GM11168 (cell line): ENCODE results near the gene NTSR1.
"Not testable (repeated sequence)": the region's sequence is repeated elsewhere in the genome, so short reads cannot be mapped to it uniquely, and the experiment has no call there.

ENCODE experiments used
- in situ Hi-C: fragments of 300-500 bp; cut with MboI; formaldehyde crosslinking; loops from one replicate; pipeline ENCODE4 v1.12.0; 2022; ENCODE audit warnings: low sequenced_read_pairs; ENCODE audit not compliant: unreplicated experiment

NTSR1 gene

GRCh38 chr20:62671765-62672164 lies 36.9 kb upstream of the NTSR1 start:
- in situ Hi-C loops, result no loop called here

GRCh38 chr20:62674370-62674769 lies 34.3 kb upstream of the NTSR1 start:
- in situ Hi-C loops, result no loop called here

DNA sequence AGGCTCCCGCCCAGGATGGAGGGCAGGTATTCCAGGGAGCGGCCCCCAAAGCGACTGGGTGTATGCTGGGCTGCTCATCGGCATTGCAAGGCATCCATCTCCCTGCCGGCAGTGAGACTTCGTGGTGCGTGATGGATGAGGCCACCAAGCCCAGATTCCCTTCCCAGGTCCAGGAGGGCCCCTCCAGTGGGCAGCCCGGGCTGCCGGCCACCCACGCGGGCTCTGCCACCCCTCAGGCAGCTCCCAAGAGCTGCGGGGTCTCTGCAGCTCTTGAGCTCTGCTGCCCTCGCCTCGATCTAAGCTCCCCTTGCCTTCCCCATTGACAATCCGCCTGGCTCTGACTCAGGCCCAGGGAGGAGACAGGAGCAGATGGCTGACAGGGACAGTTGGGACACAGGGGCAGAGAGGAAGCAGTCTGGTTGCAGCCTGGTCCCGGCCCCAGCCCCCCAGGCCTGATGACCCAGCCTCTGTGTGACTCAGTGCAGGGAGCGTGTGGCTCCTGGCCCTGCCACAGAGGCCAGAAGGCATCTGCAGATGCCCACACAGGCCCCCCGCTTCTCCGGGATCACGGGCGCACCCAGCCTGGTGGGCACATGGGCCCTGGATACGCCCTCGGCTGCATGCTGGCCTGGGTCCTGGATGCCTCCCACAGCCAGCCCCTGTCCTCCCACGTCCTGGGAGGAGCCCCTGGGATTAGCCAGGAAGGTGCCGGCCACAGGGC lies 33.3 kb upstream of the NTSR1 start:
- in situ Hi-C loops, result no loop called here

DNA sequence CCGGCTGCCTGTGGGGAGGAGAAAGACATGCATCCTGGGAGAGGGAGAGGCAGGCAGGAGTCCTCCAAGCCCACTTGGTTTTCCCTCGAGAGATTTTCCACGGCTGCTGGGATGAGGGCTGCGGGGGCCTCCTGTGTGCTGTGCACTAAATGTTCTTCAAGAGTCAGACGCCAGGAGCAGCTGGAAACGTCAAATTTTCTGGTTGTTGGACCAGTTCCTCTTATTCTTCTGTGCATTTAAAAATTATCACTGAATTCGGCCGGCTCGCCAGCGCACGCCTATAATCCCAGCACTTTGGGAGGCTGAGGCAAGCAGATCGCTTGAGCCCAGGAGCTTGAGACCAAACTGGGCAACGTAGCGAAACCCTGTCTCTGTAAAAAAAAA lies 32.8 kb upstream of the NTSR1 start:
- in situ Hi-C loops, result no loop called here

DNA sequence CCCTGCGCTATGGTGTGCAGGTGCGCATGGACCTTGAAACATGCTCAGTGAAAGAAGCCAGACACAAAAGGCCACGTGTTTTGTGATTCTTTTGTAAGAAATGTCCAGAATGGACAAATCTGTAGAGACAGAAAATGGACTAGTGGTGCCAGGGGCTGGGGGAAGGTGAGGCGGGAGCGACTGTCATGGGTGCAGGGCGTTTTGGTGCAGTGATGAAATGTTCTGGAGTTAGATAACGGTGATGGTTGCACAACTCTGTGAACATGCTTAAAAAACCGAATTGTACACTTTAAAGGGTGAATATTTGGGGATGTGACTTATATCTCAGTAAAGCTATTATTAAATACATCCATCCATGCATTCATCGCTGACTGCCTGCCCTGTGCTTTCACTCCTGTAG lies 31.7 kb upstream of the NTSR1 start:
- in situ Hi-C loops, result no loop called here

DNA sequence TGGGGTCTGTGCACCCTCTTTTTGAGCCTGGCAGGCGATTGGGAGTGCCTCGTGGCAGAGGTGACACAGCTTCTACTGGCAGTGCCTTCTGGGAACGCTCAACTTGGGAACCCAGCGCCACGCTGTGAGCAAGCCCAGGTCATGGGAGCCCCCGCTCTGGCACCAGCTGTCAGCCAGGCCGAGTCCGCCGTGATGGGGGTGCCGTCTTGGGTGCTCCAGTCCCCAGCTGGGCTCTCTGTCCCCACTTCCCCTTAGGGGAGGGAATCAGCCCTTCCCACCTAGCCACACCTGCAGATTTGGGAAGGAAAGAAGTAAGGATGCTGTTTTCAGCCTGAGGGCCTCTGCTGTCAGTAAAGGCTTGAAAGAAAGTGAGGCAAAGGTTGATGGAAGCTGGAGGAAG lies 31.0 kb upstream of the NTSR1 start:
- in situ Hi-C loops, result no loop called here

GRCh38 chr20:62678553-62678952 lies 30.1 kb upstream of the NTSR1 start:
- in situ Hi-C loops, result no loop called here

DNA sequence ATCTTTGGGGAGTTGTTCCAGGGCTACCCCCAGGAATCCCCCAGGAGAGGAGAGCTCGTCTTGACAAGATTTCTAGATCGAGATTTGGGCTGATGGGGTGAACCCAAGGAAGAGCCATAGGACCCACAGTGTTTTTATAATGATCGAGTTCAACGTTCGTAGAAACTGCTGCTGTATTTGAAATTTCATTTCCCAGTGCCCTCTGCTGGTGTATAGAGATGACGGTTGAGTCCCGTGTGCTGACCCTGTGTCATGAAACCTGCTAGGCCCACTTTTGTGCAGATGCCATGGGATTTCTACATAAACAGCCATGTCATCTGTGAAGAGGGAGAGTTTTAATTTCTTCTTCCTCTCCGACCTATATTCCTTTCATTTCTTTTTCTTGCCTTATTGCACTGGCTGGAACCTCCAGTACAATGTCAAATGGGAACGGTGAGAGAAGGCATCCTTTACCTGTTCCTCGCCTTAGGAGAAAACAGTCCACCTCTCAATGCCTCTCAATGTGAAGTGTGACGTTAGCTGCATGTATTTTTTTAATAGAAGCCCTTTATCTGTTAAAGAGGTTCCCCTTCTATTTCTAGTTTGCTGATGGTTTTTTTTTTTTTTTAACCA lies 28.6 kb upstream of the NTSR1 start:
- in situ Hi-C loops, result no loop called here

DNA sequence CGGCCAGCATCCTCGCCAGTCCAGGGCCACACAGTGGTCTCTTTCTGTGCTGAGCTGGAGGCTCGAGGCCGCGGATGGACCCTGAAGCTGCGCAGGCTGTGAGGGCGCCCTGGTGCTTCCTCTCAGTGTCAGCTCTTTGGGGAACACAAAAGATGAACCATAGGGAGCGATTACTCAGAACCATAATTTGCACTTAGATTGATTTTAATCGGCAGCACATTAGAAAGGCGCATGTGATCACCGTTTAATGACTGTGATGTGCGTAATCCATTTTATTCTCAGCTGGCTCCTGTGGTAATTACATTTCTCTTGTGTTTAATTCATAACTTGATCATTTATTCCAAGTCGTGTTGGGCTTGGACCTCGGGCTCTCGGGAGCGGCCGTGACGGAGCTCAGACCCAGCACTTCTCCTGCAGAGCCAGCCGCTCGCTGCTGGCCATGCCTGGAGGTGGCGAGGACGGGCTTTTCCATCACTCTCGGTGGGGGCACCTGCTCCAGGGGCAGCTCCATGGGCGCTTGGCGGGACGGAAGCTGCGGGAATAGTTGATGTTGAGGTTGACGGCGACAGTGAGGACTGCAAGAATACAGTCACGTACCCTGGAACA lies 25.6 kb upstream of the NTSR1 start:
- in situ Hi-C loops, result no loop called here

- in situ Hi-C loops, result not testable (repeated sequence)
Measured at GRCh38 chr20:62683660-62684322, 24.8 kb upstream of the NTSR1 start.

DNA sequence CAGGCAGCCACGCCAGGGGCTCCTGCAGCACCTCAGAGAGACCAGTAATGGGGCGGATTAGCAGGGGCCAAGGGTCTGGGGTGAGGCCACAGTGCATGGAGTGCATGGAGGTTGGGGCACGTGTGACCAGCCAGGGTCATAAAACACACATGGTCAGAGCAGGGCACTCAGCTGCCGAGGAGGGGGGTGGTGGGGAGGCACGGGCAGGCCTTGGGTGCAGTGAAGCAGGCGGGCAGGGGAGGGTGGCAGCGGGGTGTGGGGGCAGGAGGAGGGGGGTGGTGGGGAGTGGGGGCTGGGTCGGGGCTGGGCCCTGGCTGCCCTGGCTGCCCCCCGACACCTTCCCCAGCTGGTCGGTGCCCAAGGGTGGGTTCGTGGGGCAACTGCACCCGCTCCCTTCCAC lies 23.7 kb upstream of the NTSR1 start:
- in situ Hi-C loops, result no loop called here

DNA sequence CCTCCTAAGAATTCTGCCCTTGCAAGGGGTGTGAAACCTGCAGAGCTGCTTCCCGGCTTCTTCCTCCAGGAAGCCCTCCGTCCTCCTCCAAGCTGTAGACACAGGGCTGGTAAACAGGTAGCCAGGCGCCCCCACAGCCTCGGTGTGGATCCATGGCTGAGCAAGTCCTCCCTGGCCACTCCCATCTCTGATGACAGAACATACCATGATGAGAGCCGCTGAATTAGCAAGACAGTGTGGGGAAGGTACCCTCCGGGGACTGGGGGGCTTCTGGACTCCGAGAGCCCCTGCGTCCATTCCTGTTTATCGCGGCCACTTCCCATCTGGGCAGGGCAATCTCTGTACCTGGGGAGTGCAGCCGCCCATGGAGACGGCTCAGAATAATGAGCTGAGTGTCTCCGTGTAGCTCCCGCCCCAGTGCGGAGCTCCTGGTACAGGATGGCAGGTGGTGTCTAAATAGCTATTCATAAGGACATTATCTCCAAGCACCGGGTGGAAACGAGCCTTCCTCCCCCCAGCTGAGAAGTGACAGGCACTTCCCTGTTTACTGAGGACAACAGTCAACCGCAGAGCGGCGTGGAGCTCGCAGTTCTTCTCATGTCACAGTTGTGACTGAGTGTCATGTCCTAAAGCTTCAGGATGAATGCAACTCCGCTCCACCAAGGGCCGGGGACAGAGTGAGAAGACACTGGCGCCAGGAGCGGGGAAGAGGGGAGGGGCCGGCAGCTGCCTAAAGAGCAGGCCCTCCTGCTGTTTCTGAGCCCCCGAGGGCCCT lies 22.7 kb upstream of the NTSR1 start:
- in situ Hi-C loops, result no loop called here

- in situ Hi-C loops, result no loop called here
Measured at GRCh38 chr20:62686869-62687830, 21.5 kb upstream of the NTSR1 start.

GRCh38 chr20:62688083-62688482 lies 20.6 kb upstream of the NTSR1 start:
- in situ Hi-C loops, result no loop called here

GRCh38 chr20:62688855-62689460 lies 19.7 kb upstream of the NTSR1 start:
- in situ Hi-C loops, result no loop called here

DNA sequence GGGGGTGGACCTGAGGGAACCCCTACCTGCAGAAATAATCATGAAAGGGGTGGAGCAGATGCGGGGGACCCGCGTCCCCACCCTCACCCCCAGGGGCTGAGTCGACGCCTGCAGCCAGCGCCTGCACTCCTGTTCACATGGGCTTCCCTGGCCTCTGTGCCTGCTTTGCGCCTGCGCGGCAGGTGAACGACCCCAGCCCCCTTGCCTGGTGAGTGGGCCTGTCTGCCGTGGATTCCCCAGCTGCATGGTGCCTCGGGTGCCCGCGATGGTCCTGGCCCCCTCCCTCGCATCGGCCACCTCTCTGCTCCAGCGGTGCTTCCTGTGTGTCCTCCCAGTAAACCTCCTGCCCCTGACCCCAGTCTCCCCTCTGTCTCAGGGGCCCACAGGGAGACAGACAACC lies 18.8 kb upstream of the NTSR1 start:
- in situ Hi-C loops, result no loop called here

DNA sequence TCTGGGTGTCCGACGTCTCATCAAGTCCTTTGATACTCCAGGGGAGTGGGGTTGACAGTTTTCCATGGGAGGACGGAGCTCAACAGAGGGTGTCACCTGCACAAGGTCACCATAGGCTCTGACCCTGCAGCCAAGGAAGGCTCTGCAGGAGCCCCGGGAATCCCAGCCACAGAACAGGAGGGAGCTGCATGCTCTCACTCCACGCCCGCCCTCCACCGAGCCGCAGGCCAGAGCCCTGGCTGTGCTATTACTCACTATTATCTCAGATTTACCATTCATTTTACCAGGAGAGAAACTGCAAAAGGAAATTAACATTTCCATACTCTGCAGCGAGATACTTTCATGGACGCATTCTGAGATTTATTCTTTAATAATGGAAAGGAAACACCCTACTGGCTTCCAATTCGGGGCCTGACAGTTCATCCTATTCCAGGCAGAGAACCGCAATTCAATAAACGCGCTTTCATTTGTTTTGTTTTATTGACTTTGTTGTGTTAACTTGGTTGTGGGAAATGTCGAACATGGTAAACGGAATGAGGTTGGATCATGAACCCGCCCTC lies 18.3 kb upstream of the NTSR1 start:
- in situ Hi-C loops, result no loop called here

DNA sequence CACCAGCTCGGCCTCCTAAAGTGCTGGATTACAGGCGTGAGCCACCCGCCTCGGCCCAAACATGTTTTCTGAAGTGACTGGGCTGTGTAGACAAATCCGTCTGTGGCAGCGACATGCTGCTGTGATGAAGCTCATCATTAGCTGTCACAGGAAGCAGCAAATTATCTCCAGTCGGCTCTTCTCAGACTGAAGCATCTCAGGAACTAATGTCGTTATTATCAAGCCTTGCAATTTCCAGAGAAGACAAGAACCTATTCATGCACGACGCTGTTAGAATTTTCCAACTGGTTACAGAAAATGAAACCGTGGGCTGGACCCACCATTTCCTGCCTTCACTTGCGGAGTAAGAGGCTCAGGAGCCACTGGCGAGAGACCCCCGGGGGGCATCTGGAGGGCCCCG lies 17.1 kb upstream of the NTSR1 start:
- in situ Hi-C loops, result no loop called here

DNA sequence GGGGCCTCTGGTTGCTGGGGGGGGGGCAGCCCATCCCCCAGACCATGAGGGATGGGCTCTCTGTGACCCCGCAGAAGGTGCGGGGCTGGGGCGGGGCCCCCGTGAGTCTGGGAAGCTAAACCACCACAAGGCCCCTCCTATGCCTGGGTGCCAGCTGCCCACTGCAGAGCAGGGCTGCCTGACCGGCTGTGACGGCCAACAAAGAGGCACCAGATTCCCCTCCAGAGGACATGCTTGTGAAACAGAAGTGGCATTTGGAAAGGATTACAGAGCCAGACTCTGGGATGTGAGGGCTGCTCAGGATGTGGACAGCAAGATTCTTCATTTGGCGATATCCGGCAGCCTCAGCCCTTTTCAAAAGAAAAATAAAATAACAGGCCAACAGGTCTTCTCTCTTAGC lies 16.5 kb upstream of the NTSR1 start:
- in situ Hi-C loops, result no loop called here
